ENCODE results near the gene MEF2A.

DNA sequence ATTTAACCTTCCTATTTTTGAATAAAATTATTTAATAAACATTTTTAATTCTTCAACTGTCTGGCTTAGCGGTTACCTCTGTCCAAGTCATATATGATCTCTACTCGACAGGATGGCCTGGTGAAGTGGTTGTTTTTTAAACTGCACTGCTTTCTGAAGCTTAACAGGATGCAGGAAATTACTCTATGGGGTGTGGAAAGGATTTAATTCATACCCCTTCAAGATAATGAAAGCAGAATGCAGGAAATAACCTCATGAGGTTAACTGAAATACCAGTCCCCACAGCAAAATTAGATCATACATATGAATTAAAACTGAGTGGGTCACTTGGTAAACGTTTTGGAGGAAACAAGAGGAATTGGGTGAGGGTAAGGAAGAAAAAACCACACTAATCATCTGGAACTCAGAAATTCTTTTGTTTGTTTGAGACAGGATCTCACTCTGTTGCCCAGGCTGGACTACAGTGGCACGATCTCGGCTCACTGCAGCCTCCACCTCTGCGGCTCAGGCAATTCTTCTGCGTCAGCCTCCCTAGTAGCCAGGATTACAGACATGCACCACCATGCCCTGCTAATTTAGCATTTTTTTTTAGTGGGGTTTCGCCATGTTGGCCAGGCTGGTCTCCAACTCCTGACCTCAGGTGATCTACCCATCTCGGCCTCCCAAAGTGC lies 117.4 kb downstream of the MEF2A start:
- TF ChIP-seq, protein P1, sequence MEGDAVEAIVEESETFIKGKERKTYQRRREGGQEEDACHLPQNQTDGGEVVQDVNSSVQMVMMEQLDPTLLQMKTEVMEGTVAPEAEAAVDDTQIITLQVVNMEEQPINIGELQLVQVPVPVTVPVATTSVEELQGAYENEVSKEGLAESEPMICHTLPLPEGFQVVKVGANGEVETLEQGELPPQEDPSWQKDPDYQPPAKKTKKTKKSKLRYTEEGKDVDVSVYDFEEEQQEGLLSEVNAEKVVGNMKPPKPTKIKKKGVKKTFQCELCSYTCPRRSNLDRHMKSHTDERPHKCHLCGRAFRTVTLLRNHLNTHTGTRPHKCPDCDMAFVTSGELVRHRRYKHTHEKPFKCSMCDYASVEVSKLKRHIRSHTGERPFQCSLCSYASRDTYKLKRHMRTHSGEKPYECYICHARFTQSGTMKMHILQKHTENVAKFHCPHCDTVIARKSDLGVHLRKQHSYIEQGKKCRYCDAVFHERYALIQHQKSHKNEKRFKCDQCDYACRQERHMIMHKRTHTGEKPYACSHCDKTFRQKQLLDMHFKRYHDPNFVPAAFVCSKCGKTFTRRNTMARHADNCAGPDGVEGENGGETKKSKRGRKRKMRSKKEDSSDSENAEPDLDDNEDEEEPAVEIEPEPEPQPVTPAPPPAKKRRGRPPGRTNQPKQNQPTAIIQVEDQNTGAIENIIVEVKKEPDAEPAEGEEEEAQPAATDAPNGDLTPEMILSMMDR (IDR thresholded peaks at IDR 0.05), result no peak
- no peak for TF ChIP-seq POLR2A (IDR thresholded peaks at IDR 0.05)
